ENCODE data around the gene PRKCH. TPM values are rescaled to one million over a fixed set of nuclear protein-coding genes. Genes with fewer than 3 reads are reported as not detected.

PRKCH gene
- total RNA-seq, 2 donors from 2014 or later = 7.2 to 8.6 TPM

DNA sequence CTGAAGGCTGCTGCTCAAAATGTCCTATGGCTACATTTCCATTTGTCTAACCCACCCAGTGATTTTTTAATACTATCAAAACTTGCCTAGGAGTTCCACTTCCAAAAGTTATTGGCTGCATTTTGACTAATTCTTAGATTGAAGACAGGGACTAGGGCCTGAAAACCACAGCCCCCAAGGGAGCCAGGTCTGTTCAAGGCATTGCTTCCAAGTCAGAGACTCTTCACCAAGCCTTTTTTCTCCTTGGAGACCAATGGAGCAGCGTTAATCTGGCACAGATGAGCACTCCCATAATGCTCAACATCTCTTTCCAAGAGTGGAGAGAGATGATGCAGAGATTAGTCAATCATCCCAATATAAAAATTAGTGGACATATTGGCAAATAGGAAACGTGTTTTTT lies 261.4 kb downstream of the PRKCH start:
- no peak overlapping the region for H3K4me3 Mint-ChIP-seq
- H3K4me1 ChIP-seq (ENCODE audit: control insufficient read depth, insufficient read depth, low read length) = peaks cover 13% of the 10 kb centered on the region
- no peaks in the 10 kb centered on the region for H3K27me3 Mint-ChIP-seq (ENCODE audit: insufficient read depth)
- H3K27me3 ChIP-seq (ENCODE audit: control insufficient read depth, insufficient read depth, low read length, poor library complexity, severe bottlenecking) = no peaks in the 10 kb centered on the region
- no peak overlapping the region for H3K9ac ChIP-seq (ENCODE audit: extremely low read depth, low read length, poor library complexity, severe bottlenecking)
- TF ChIP-seq, protein P1, sequence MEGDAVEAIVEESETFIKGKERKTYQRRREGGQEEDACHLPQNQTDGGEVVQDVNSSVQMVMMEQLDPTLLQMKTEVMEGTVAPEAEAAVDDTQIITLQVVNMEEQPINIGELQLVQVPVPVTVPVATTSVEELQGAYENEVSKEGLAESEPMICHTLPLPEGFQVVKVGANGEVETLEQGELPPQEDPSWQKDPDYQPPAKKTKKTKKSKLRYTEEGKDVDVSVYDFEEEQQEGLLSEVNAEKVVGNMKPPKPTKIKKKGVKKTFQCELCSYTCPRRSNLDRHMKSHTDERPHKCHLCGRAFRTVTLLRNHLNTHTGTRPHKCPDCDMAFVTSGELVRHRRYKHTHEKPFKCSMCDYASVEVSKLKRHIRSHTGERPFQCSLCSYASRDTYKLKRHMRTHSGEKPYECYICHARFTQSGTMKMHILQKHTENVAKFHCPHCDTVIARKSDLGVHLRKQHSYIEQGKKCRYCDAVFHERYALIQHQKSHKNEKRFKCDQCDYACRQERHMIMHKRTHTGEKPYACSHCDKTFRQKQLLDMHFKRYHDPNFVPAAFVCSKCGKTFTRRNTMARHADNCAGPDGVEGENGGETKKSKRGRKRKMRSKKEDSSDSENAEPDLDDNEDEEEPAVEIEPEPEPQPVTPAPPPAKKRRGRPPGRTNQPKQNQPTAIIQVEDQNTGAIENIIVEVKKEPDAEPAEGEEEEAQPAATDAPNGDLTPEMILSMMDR (conservative IDR thresholded peaks at IDR 0.05) = no peak
- H3K4me1 Mint-ChIP-seq = peaks cover 27% of the 10 kb centered on the region
- no peak overlapping the region for H3K27ac ChIP-seq (ENCODE audit: low read depth, low read length)
- no peak overlapping the region for H3K4me3 ChIP-seq (ENCODE audit: low read length)
- H3K36me3 Mint-ChIP-seq (ENCODE audit: low read depth) = no peaks in the 10 kb centered on the region
- H3K27ac Mint-ChIP-seq = no peak overlapping the region
- no peaks in the 10 kb centered on the region for H3K36me3 ChIP-seq (ENCODE audit: control insufficient read depth, insufficient read depth, low read length)
- no peaks in the 10 kb centered on the region for H3K9me3 Mint-ChIP-seq
- DNase-seq = no peak
- WGBS, 2 experiments (ENCODE audit: insufficient coverage in 1 of 2, insufficient read length in 1 of 2) = 100% methylated on average over 1 of the region's 2 CpGs
- H3K9me3 ChIP-seq (ENCODE audit: control insufficient read depth, low read length) = no peaks in the 10 kb centered on the region

DNA sequence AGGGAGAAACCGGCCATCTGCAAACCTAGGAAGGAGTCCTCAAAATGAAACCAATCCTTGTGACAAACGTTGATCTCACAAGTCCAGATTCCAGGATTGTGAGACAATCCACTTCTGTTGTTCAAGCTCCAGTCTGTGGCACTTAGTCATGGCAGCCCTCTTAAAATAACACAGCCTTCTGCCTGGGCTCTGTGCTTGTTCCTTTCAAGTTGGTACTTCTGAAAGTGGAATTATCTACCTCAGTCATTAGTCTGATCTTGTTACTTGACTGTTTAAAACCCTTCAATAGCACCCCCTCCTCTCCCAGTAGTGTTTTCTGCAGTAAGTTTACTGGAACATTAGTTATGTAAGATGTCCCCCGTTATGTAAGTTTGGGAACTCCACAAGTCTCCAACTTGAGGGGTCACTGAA lies 263.0 kb downstream of the PRKCH start:
- H3K27ac ChIP-seq (ENCODE audit: low read depth, low read length) = no peak overlapping the region
- peaks cover 13% of the 10 kb centered on the region for H3K4me1 ChIP-seq (ENCODE audit: control insufficient read depth, insufficient read depth, low read length)
- H3K4me1 Mint-ChIP-seq = peaks cover 39% of the 10 kb centered on the region
- no peaks in the 10 kb centered on the region for H3K36me3 ChIP-seq (ENCODE audit: control insufficient read depth, insufficient read depth, low read length)
- TF ChIP-seq, protein P1 (conservative IDR thresholded peaks at IDR 0.05) = no peak
- H3K27me3 Mint-ChIP-seq (ENCODE audit: insufficient read depth) = no peaks in the 10 kb centered on the region
- 85 to 93% methylated on average over 3 of the region's 3 CpGs for WGBS, 2 experiments (ENCODE audit: insufficient coverage in 1 of 2, insufficient read length in 1 of 2)
- no peaks in the 10 kb centered on the region for H3K9me3 ChIP-seq (ENCODE audit: control insufficient read depth, low read length)
- H3K36me3 Mint-ChIP-seq (ENCODE audit: low read depth) = no peaks in the 10 kb centered on the region
- H3K4me3 ChIP-seq (ENCODE audit: low read length) = no peak overlapping the region
- no peak overlapping the region for H3K9ac ChIP-seq (ENCODE audit: extremely low read depth, low read length, poor library complexity, severe bottlenecking)
- H3K9me3 Mint-ChIP-seq = no peaks in the 10 kb centered on the region
- DNase-seq = peak; percentile 7
- no peaks in the 10 kb centered on the region for H3K27me3 ChIP-seq (ENCODE audit: control insufficient read depth, insufficient read depth, low read length, poor library complexity, severe bottlenecking)
- no peak overlapping the region for H3K4me3 Mint-ChIP-seq
- no peak overlapping the region for H3K27ac Mint-ChIP-seq

DNA sequence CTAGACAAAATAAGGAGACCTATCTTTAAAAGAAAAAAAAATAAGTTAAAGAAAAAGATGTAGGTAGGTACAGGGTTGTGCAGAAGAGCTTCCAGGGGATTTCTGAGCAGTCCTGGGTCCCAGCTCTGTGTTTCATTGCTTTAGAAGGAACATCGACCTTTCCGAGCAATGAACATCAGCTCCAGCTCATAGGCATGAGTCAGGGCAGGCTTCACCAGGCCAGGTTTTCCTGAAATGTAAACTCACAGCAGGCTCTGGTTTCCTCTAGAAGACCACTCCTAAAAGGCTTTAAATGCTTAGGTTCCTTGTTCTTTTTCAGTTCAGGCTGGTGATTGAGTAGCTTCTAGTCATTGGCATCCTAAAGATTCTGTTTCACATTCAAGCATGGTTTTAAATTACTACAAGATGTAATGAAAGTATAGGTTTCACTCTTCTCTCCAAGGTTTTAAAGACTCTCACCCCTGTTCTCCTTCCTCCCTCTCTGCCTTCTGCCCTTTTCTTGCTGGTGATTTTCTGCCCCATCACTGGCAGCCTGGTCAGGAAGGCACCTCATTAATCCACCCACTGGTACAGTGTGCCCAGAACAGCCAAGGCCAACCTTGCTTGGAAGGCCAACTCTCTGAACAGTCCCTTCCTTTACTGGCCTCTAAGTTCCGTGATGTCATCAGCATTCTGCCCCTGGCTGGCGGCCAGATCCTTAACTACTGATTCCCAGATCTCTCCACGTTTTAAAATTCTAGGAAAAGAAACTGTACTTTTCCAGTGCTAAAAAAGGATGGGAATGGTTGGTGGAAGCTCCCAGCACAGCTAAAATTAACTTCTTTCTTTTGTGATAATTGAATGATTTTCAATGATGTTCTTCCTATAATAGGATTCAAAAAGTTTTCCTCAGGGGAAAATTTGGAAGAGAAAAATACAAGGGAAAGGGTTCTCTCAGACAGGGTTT lies 264.5 kb downstream of the PRKCH start:
- Mint-ChIP-seq H3K27me3 (ENCODE audit: insufficient read depth) (no peaks in the 10 kb centered on the region), H3K27ac (no peak overlapping the region), H3K9me3 (no peaks in the 10 kb centered on the region)

More for the DNA sequence above, 264.5 kb downstream of the PRKCH start:
- Histone ChIP-seq H3K9me3 (ENCODE audit: control insufficient read depth, low read length) (no peaks in the 10 kb centered on the region), H3K36me3 (ENCODE audit: control insufficient read depth, insufficient read depth, low read length) (no peaks in the 10 kb centered on the region), H3K27ac (ENCODE audit: low read depth, low read length) (no peak overlapping the region), H3K27me3 (ENCODE audit: control insufficient read depth, insufficient read depth, low read length, poor library complexity, severe bottlenecking) (no peaks in the 10 kb centered on the region), H3K4me1 (ENCODE audit: control insufficient read depth, insufficient read depth, low read length) (peaks cover 21% of the 10 kb centered on the region), H3K4me3 (ENCODE audit: low read length) (no peak overlapping the region), H3K9ac (ENCODE audit: extremely low read depth, low read length, poor library complexity, severe bottlenecking) (no peak overlapping the region)
- peak; percentile 30 for DNase-seq
- H3K36me3 Mint-ChIP-seq (ENCODE audit: low read depth) = no peaks in the 10 kb centered on the region
- peaks cover 46% of the 10 kb centered on the region for H3K4me1 Mint-ChIP-seq
- TF ChIP-seq, protein P1 (conservative IDR thresholded peaks at IDR 0.05) = no peak
- 86 to 87% methylated on average over 3 to 5 of the region's 5 CpGs for WGBS, 2 experiments (ENCODE audit: insufficient coverage in 1 of 2, insufficient read length in 1 of 2)
- H3K4me3 Mint-ChIP-seq = no peak overlapping the region

All from endodermal cell (in vitro differentiated cells).